PFSK-1 (cell line): Measurements from ENCODE around the gene EPHA1.

Experiments used
- FOXP2 ChIP-seq: optimal IDR thresholded peaks from 2 replicates; pipeline ENCODE3; 2011; ENCODE audit warnings: borderline replicate concordance, control low read depth, inconsistent platforms; ENCODE audit not compliant: insufficient read depth; ENCODE audit errors: extremely low read length, extremely low read depth
- POLR2AphosphoS5 ChIP-seq: IDR thresholded peaks from 2 replicates; pipeline ENCODE4 v1.6.1; 2012; ENCODE audit warnings: low read depth, mild to moderate bottlenecking, control low read depth, low read length, moderate library complexity
- SIN3A ChIP-seq: IDR thresholded peaks from 2 replicates; pipeline ENCODE4 v1.6.1; 2012; ENCODE audit warnings: mild to moderate bottlenecking, low read length, moderate library complexity, borderline replicate concordance; ENCODE audit not compliant: insufficient read depth
- TAF1 ChIP-seq: IDR thresholded peaks from 2 replicates; pipeline ENCODE4 v1.6.1; 2012; ENCODE audit warnings: low read length, control low read depth, borderline replicate concordance; ENCODE audit not compliant: insufficient read depth
- TF ChIP-seq, protein P1 (sequence below), 2 experiments: IDR thresholded peaks; 2 replicates each; pipeline versions ENCODE4 v1.6.1 to v1.8.0; 2011 to 2012; ENCODE audit warnings: low read depth in 2 of 2, low read length in 2 of 2, control low read depth in 1 of 2, inconsistent platforms in 1 of 2, mild to moderate bottlenecking in 1 of 2, moderate library complexity in 1 of 2; ENCODE audit not compliant: insufficient read depth in 1 of 2

The EPHA1 gene

DNA sequence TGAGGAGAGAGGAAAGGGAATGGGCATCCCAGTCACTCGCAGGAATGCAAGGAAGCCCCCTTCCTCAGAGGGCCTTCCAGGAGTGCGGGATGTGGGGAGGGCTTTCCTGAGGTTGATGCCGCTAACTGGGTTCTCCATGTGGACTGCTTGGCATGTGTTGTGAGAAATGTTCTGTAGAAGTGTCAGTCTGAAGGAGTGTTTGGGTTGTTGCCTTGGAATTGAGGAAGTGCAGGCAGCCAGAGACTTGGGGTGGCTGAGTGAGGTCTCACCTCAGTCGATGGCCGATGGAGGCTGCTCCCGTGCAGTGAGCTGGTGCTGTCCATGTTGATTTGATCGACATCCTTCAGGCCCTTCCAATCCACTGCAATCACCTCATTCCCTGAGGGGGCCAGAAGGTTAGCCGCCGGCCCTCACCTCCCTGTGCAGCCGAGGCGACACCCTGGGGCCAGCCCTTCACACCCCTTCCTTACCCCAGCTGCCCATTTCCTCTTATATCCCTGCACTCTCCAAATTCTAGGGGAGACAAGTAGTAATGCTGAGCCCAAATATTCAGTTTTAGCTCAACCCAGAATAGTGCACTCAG, 48.8 kb downstream of the EPHA1 start:
- no peak for TF ChIP-seq TAF1
- TF ChIP-seq, protein P1, sequence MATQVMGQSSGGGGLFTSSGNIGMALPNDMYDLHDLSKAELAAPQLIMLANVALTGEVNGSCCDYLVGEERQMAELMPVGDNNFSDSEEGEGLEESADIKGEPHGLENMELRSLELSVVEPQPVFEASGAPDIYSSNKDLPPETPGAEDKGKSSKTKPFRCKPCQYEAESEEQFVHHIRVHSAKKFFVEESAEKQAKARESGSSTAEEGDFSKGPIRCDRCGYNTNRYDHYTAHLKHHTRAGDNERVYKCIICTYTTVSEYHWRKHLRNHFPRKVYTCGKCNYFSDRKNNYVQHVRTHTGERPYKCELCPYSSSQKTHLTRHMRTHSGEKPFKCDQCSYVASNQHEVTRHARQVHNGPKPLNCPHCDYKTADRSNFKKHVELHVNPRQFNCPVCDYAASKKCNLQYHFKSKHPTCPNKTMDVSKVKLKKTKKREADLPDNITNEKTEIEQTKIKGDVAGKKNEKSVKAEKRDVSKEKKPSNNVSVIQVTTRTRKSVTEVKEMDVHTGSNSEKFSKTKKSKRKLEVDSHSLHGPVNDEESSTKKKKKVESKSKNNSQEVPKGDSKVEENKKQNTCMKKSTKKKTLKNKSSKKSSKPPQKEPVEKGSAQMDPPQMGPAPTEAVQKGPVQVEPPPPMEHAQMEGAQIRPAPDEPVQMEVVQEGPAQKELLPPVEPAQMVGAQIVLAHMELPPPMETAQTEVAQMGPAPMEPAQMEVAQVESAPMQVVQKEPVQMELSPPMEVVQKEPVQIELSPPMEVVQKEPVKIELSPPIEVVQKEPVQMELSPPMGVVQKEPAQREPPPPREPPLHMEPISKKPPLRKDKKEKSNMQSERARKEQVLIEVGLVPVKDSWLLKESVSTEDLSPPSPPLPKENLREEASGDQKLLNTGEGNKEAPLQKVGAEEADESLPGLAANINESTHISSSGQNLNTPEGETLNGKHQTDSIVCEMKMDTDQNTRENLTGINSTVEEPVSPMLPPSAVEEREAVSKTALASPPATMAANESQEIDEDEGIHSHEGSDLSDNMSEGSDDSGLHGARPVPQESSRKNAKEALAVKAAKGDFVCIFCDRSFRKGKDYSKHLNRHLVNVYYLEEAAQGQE (IDR thresholded peaks at IDR 0.05; ENCODE audit: insufficient read depth in 1 of 2, low read depth in 2 of 2, low read length in 2 of 2) = no peak
- TF ChIP-seq SIN3A = no peak
- TF ChIP-seq POLR2AphosphoS5 = no peak
- no peak for TF ChIP-seq FOXP2

DNA sequence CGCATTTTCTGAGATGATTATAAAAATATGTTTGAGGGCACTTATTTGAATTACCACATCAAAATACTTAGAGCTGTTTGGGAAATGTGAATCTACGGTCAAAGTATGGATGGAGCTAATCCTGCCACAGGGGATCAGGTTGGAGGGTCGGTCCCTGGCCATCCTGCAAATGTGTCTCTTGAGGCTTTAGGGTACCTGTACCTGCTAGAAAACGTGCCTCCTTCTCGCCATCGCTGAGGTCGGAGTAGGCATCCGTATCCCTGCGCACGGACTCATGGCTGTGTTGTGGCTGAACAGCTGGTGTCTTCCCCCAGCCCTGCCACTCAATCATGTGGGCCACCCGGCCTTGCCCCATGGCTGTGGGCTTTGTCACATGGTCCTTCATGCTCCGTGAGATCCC, 50.0 kb downstream of the EPHA1 start:
- TF ChIP-seq TAF1 = no peak
- TF ChIP-seq SIN3A = no peak
- TF ChIP-seq FOXP2 = no peak
- no peak for TF ChIP-seq POLR2AphosphoS5
- TF ChIP-seq, protein P1 (IDR thresholded peaks at IDR 0.05; ENCODE audit: insufficient read depth in 1 of 2, low read depth in 2 of 2, low read length in 2 of 2) = no peak

DNA sequence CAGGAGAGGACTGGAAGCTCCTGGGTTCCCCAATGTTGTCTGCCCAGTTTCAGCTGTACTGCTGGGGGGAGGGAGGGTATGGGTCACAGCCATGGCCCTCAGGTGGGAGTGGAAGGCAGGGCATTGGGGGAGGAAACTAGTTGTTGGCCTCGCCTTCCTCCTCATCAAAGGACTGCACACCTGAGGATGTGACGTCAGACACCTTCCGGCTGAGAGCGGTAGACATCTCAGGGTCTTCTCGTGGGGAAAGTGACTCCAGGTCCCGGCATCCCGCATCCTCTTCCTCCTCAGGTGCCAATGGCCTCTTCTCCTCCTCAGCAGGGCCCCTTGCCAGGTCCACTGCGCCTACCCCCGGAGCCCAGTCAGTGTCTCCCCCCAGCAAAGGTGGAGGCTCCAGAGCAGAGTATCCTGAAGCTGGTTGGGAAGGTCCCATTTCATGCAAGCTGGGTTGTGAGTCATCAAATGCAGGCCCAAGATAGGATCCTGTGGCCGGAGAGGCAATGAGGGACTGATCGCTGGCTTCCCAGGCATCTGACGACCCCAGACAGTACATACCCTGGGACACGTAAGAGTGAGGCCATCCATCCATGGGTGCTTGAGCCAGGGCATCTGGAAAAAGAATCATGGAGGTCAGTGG, 52.1 kb downstream of the EPHA1 start:
- TF ChIP-seq POLR2AphosphoS5 (no peak), TAF1 (no peak), SIN3A (no peak), FOXP2 (no peak)
- TF ChIP-seq, protein P1 (IDR thresholded peaks at IDR 0.05; ENCODE audit: insufficient read depth in 1 of 2, low read depth in 2 of 2, low read length in 2 of 2) = no peak

DNA sequence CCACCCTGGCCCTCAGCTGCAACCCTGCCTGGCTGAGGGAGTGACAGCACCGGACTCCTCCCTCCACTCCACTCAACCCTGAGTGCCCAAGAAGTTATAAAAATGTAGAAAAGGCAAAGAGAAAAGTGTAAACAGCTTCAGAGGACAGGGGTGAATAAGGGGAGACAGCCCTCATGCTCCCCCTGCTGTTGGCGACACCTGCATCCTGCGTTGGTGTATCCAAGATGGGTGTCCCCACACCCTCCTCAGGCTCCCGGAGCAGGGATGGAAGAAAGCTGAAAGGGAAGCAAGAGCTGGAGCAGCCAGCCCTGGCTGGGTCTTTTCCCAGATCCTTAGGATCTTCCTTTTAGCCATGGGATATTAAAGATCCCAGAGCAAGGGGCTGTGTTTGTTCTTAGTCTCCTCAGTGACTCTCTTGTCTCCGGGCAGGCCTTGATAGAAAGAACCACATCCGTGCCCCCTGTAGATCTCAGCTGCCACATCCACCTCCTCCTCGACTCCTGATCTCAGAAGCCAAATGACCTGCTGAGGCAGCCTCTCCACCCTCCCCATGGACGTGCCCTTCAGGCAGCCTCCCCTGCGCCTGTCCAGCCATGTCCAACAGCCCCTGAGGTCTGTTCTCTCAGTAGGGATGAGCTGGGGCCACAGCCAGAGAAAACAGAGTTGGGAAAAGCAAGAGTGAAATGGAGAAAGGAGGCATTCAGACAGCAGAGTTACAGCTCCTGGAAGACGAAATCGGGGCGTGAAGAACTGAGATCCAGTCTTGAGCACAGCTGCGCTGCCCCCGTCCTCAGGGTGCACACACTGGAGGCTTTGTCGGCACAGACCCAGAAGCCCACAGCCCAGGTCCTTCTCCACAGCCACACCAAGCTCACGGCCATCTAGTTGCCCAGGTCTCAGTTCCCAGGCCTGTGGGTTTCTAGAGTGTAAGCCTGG, 52.9 kb downstream of the EPHA1 start:
- TF ChIP-seq, protein P1 (IDR thresholded peaks at IDR 0.05; ENCODE audit: insufficient read depth in 1 of 2, low read depth in 2 of 2, low read length in 2 of 2) = no peak
- no peak for TF ChIP-seq POLR2AphosphoS5
- TF ChIP-seq SIN3A = no peak
- no peak for TF ChIP-seq TAF1
- no peak for TF ChIP-seq FOXP2
